Tibial artery (tissue), 4 donors: ENCODE measurements around the gene FBLIM1.
A peak's percentile ranks its signal among the peaks of the same experiment; 100 is the strongest.

Experiments used
- DNase-seq, 2 donors: peaks; one replicate each; pipeline ENCODE4 v3.0.0-alpha.2; 2019
- H3K27ac ChIP-seq, 2 donors: fragments of 200-600 bp; sonication (generic) in 1 of 2; 1 replicate in 1 of 2; 2 replicates in 1 of 2; pipeline ENCODE4 v1.5.1; 2018 to 2019; ENCODE audit warnings: mild to moderate bottlenecking in 1 of 2
- H3K27me3 ChIP-seq, 2 donors: fragments of 200-600 bp; sonication (generic) in 1 of 2; one replicate each; pipeline versions ENCODE4 v1.5.1 to v1.6.0; 2016 to 2019
- H3K36me3 ChIP-seq, 3 donors: fragments of 200-600 bp; sonication (generic) in 2 of 3; one replicate each; pipeline ENCODE4 v1.5.1; 2016 to 2019; ENCODE audit warnings: mild to moderate bottlenecking in 2 of 3
- H3K4me1 ChIP-seq, 4 donors: fragments of 200-600 bp; sonication (generic) in 2 of 4; 1 replicate in 3 of 4; 2 replicates in 1 of 4; pipeline ENCODE4 v1.5.1; 2016 to 2019
- H3K4me3 ChIP-seq, 2 donors: fragments of 200-600 bp; sonication (generic) in 1 of 2; 1 replicate in 1 of 2; 2 replicates in 1 of 2; pipeline ENCODE4 v1.5.1; 2018 to 2019; ENCODE audit warnings: mild to moderate bottlenecking in 2 of 2
- H3K9me3 ChIP-seq, 3 donors: fragments of 200-600 bp; sonication (generic) in 1 of 3; one replicate each; pipeline ENCODE4 v1.5.1; 2016 to 2019
- intact Hi-C: fragments of 100-400 bp; cut with DNase I; formaldehyde crosslinking; loops from one replicate; pipeline ENCODE4 v1.15.0; 2023; ENCODE audit warnings: low total_unique reads
- TF ChIP-seq, protein P1 (sequence below), 2 experiments: fragments of 200-600 bp in 1 of 2; fragments of 450-650 bp in 1 of 2; IDR thresholded peaks; one replicate each; pipeline ENCODE4 v1.5.1; 2017 to 2019; ENCODE audit warnings: antibody characterized with exemption in 2 of 2, mild to moderate bottlenecking in 1 of 2, moderate library complexity in 1 of 2

The FBLIM1 gene

GRCh38 chr1:15738416-15739113, 20.0 kb upstream of the FBLIM1 start:
- H3K4me1 ChIP-seq: peaks cover 0 to 55% (median 34%) of the 10 kb centered on the region in 4 donors
- TF ChIP-seq, protein P1, sequence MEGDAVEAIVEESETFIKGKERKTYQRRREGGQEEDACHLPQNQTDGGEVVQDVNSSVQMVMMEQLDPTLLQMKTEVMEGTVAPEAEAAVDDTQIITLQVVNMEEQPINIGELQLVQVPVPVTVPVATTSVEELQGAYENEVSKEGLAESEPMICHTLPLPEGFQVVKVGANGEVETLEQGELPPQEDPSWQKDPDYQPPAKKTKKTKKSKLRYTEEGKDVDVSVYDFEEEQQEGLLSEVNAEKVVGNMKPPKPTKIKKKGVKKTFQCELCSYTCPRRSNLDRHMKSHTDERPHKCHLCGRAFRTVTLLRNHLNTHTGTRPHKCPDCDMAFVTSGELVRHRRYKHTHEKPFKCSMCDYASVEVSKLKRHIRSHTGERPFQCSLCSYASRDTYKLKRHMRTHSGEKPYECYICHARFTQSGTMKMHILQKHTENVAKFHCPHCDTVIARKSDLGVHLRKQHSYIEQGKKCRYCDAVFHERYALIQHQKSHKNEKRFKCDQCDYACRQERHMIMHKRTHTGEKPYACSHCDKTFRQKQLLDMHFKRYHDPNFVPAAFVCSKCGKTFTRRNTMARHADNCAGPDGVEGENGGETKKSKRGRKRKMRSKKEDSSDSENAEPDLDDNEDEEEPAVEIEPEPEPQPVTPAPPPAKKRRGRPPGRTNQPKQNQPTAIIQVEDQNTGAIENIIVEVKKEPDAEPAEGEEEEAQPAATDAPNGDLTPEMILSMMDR (IDR thresholded peaks at IDR 0.05): no peak
- H3K4me3 ChIP-seq: no peak overlapping the region
- intact Hi-C loops: no loop called here
- DNase-seq: no peak
- no peaks in the 10 kb centered on the region for H3K9me3 ChIP-seq
- peaks cover 11 to 21% (median 20%) of the 10 kb centered on the region in 3 donors for H3K36me3 ChIP-seq
- peak overlapping the region; percentile 31 to 68 for H3K27ac ChIP-seq
- H3K27me3 ChIP-seq: no peaks in the 10 kb centered on the region

GRCh38 chr1:15739259-15739658, 19.3 kb upstream of the FBLIM1 start:
- Histone ChIP-seq H3K36me3 (peaks cover 4 to 14% (median 13%) of the 10 kb centered on the region in 3 donors), H3K27ac (peak overlapping the region; percentile 31 to 68), H3K4me3 (no peak overlapping the region), H3K9me3 (no peaks in the 10 kb centered on the region), H3K27me3 (no peaks in the 10 kb centered on the region), H3K4me1 (peaks cover 0 to 56% (median 34%) of the 10 kb centered on the region in 4 donors)
- TF ChIP-seq, protein P1 (IDR thresholded peaks at IDR 0.05): no peak
- intact Hi-C loops: no loop called here
- DNase-seq: peak in 1 of 2 donors; percentile 66

DNA sequence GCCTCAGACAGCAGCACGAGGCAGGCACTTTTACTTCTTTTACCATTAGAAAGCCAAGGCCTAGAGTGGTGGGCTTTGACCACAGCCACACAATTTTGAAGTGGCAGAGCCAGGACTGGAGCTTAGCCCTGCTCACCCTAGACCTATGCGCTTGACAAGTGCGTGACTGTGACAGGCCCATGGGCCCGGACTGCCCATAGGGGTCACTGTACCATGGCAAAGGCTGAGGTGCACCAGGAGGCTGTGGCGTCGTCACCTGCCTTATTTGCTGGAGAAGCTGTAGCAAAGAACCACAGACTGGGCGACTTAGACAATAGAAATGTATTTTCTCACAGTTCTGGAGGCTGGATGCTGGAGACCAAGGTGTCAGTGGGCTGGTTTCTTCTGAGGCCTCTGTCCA, 18.9 kb upstream of the FBLIM1 start:
- Histone ChIP-seq H3K4me1 (peaks cover 0 to 61% (median 34%) of the 10 kb centered on the region in 4 donors), H3K4me3 (no peak overlapping the region), H3K36me3 (peaks cover 0 to 9% (median 9%) of the 10 kb centered on the region in 3 donors), H3K27me3 (no peaks in the 10 kb centered on the region), H3K9me3 (no peaks in the 10 kb centered on the region), H3K27ac (peak overlapping the region; percentile 31 to 68)
- no peak for DNase-seq
- TF ChIP-seq, protein P1 (IDR thresholded peaks at IDR 0.05): peak in 1 of 2 experiments; percentile 16
- intact Hi-C loops: no loop called here

DNA sequence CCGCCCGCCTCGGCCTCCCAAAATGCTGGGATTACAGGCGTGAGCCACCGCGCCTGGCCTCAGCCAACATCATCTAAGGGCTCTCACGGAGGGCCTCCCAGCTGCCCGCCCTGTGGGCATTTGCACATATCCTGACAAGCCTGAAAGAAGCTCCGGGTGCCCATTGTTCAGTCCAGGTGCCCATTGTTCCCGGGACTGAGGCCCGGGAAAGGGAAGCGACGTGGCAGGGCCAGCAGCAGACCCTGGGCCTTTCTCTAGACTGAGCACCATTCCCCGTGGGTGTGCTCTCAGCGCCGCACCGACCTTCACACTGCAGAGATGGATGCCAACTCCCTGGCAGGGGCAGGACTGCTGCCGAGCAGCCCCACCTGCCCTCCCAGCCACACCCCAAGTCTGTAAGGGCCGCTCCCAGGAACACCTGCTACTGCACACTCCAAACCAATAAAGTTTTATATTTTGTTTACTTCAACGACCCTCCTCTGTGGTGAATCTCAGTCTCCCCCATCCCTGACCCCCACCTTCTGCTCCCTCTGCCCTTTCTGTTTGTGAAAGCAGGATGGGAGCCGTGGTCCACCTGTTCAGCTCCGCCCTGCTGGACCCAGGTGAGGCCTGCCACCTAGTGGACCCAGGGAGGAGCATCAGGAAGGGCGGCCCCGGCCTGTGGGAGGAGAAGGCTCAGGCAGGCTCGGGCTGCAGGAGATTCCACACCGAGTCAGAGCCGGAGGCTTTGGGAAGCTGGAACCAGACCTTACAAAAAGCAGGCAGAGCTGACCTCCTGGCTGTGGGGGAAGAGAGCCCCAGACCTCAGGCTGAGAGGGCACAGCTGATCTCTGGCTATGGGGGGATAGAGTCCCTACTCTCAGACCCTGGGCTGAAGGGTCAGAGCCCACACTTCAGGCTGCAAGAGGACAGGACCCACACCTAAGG, 17.4 kb upstream of the FBLIM1 start:
- TF ChIP-seq, protein P1 (IDR thresholded peaks at IDR 0.05): peak; percentile 88 to 89
- H3K27me3 ChIP-seq: no peaks in the 10 kb centered on the region
- no peak overlapping the region for H3K4me3 ChIP-seq
- H3K9me3 ChIP-seq: no peaks in the 10 kb centered on the region
- H3K36me3 ChIP-seq: peaks cover 0 to 3% (median 0%) of the 10 kb centered on the region in 3 donors
- DNase-seq: peak; percentile 76 to 88
- peaks cover 0 to 62% (median 26%) of the 10 kb centered on the region in 4 donors for H3K4me1 ChIP-seq
- intact Hi-C loops: no loop called here
- peak overlapping the region; percentile 41 to 48 for H3K27ac ChIP-seq

GRCh38 chr1:15742339-15742801, 16.2 kb upstream of the FBLIM1 start, which contains the start of gene TMEM82:
Gene TMEM82, plus strand, starts transcription at chr1:15742499. Its CDS starts 61 bp downstream, at chr1:15742560.
- Histone ChIP-seq H3K27ac (peak within 1 kb of the TSS; percentile 41 to 48), H3K4me1 (peaks cover 0 to 62% (median 26%) of the 10 kb centered on the region in 4 donors), H3K27me3 (no peaks in the 10 kb centered on the region), H3K4me3 (no peak within 1 kb of the TSS), H3K36me3 (peaks cover 0 to 3% (median 0%) of the 10 kb centered on the region in 3 donors), H3K9me3 (no peaks in the 10 kb centered on the region)
- no peak for DNase-seq
- TF ChIP-seq, protein P1 (IDR thresholded peaks at IDR 0.05): no peak
- intact Hi-C loops: no loop called here
